ENCODE data around the gene INCA1.
A peak's percentile ranks its signal among the peaks of the same experiment; 100 is the strongest.
"Not testable (repeated sequence)": the region's sequence is repeated elsewhere in the genome, so short reads cannot be mapped to it uniquely, and the experiment has no call there.

Gene INCA1

GRCh38 chr17:5034651-5035050 lies 37.3 kb upstream of the INCA1 start:
- TF ChIP-seq CTCF (IDR thresholded peaks at IDR 0.05; ENCODE audit: low read depth, low read length), result no peak
- no peak for DNase-seq (ENCODE audit: low read depth in 2 of 2)
- H3K4me3 ChIP-seq (replicated peaks in 1 of 2; ENCODE audit: low read depth in 2 of 2, low read length in 2 of 2), result no peak overlapping the region

GRCh38 chr17:5034063-5034462 lies 36.7 kb upstream of the INCA1 start:
- no peak overlapping the region for H3K4me3 ChIP-seq (replicated peaks in 1 of 2; ENCODE audit: low read depth in 2 of 2, low read length in 2 of 2)
- no peak for DNase-seq (ENCODE audit: low read depth in 2 of 2)
- no peak for TF ChIP-seq CTCF (IDR thresholded peaks at IDR 0.05; ENCODE audit: low read depth, low read length)

GRCh38 chr17:5033352-5034015 lies 36.2 kb upstream of the INCA1 start:
- no peak overlapping the region for H3K4me3 ChIP-seq (replicated peaks in 1 of 2; ENCODE audit: low read depth in 2 of 2, low read length in 2 of 2)
- TF ChIP-seq CTCF (IDR thresholded peaks at IDR 0.05; ENCODE audit: low read depth, low read length), result no peak
- no peak for DNase-seq (ENCODE audit: low read depth in 2 of 2)

GRCh38 chr17:5032865-5033264 lies 35.5 kb upstream of the INCA1 start:
- no peak for DNase-seq (ENCODE audit: low read depth in 2 of 2)
- TF ChIP-seq CTCF (IDR thresholded peaks at IDR 0.05; ENCODE audit: low read depth, low read length), result no peak
- no peak overlapping the region for H3K4me3 ChIP-seq (replicated peaks in 1 of 2; ENCODE audit: low read depth in 2 of 2, low read length in 2 of 2)

- DNase-seq (ENCODE audit: low read depth in 2 of 2), result peak; percentile 80
- peak; percentile 89 for TF ChIP-seq CTCF (IDR thresholded peaks at IDR 0.05; ENCODE audit: low read depth, low read length)
- peak overlapping the region; percentile 27 to 45 for H3K4me3 ChIP-seq (replicated peaks in 1 of 2; ENCODE audit: low read depth in 2 of 2, low read length in 2 of 2)
These were observed 34.2 kb upstream of the INCA1 start for GRCh38 chr17:5031365-5032082.

- DNase-seq (ENCODE audit: low read depth in 2 of 2); H3K4me3 ChIP-seq (replicated peaks in 1 of 2; ENCODE audit: low read depth in 2 of 2, low read length in 2 of 2): not testable (repeated sequence)
These were observed 32.8 kb upstream of the INCA1 start for GRCh38 chr17:5030168-5030567.

GRCh38 chr17:5027916-5028315 lies 30.6 kb upstream of the INCA1 start:
- no peak for TF ChIP-seq CTCF (IDR thresholded peaks at IDR 0.05; ENCODE audit: low read depth, low read length)
- H3K4me3 ChIP-seq (replicated peaks in 1 of 2; ENCODE audit: low read depth in 2 of 2, low read length in 2 of 2), result no peak overlapping the region
- DNase-seq (ENCODE audit: low read depth in 2 of 2), result no peak
